ENCODE data around the gene TIMM13. TPM values are rescaled to one million over a fixed set of nuclear protein-coding genes. Genes with fewer than 3 reads are reported as not detected.
A peak's percentile ranks its signal among the peaks of the same experiment; 100 is the strongest.
"Not testable (repeated sequence)": the region's sequence is repeated elsewhere in the genome, so short reads cannot be mapped to it uniquely, and the experiment has no call there.

The TIMM13 gene
- polyA plus RNA-seq, 1 donor from 2014 or later: 69.1 TPM

GRCh38 chr19:2460245-2460644 lies 32.9 kb upstream of the TIMM13 start:
- Mint-ChIP-seq H3K27me3 (no peaks in the 10 kb centered on the region), H3K36me3 (peaks cover 2% of the 10 kb centered on the region), H3K9me3 (no peaks in the 10 kb centered on the region), H3K27ac (peak overlapping the region in 1 of 3 donors; percentile 72), H3K4me3 (peak overlapping the region in 3 of 4 donors; percentile 46 to 83 (median 51)), H3K4me1 (peaks cover 6 to 9% (median 8%) of the 10 kb centered on the region in 3 donors)

- not testable (repeated sequence) for H3K36me3 Mint-ChIP-seq
Observed at GRCh38 chr19:2458776-2459175, 31.4 kb upstream of the TIMM13 start.

GRCh38 chr19:2458054-2458453 lies 30.7 kb upstream of the TIMM13 start:
- Mint-ChIP-seq H3K27ac (peak overlapping the region in 1 of 3 donors; percentile 67), H3K27me3 (no peaks in the 10 kb centered on the region), H3K4me3 (peak overlapping the region in 2 of 4 donors; percentile 41 to 96), H3K9me3 (no peaks in the 10 kb centered on the region), H3K36me3 (peaks cover 2% of the 10 kb centered on the region), H3K4me1 (peaks cover 9 to 14% (median 10%) of the 10 kb centered on the region in 3 donors)

More at GRCh38 chr19:2458776-2459175, 31.4 kb upstream of the TIMM13 start:
- not testable (repeated sequence) for H3K27me3 Mint-ChIP-seq, H3K9me3 Mint-ChIP-seq, H3K27ac Mint-ChIP-seq, H3K4me3 Mint-ChIP-seq
- H3K4me1 Mint-ChIP-seq: peaks cover 9 to 12% (median 10%) of the 10 kb centered on the region in 3 donors

- no peaks in the 10 kb centered on the region for H3K9me3 Mint-ChIP-seq
- H3K27ac Mint-ChIP-seq: peak overlapping the region; percentile 92 to 96 (median 92)
- H3K36me3 Mint-ChIP-seq: peaks cover 2% of the 10 kb centered on the region
- no peaks in the 10 kb centered on the region for H3K27me3 Mint-ChIP-seq
- H3K4me3 Mint-ChIP-seq: peak overlapping the region; percentile 74 to 96 (median 92)
- H3K4me1 Mint-ChIP-seq: peaks cover 9 to 16% (median 10%) of the 10 kb centered on the region in 3 donors
Observed at GRCh38 chr19:2457394-2458037, 30.1 kb upstream of the TIMM13 start.

- H3K4me1 Mint-ChIP-seq: peaks cover 9 to 13% (median 10%) of the 10 kb centered on the region in 3 donors
- no peaks in the 10 kb centered on the region for H3K9me3 Mint-ChIP-seq
- peak overlapping the region; percentile 70 to 94 (median 89) for H3K4me3 Mint-ChIP-seq
- peaks cover 2% of the 10 kb centered on the region for H3K36me3 Mint-ChIP-seq
- peak overlapping the region; percentile 56 to 92 (median 78) for H3K27ac Mint-ChIP-seq
- no peaks in the 10 kb centered on the region for H3K27me3 Mint-ChIP-seq
Observed at GRCh38 chr19:2455851-2456570, 28.6 kb upstream of the TIMM13 start.

- Mint-ChIP-seq H3K9me3 (no peaks in the 10 kb centered on the region), H3K27me3 (no peaks in the 10 kb centered on the region), H3K4me3 (peak overlapping the region; percentile 70 to 94 (median 84)), H3K27ac (peak overlapping the region; percentile 56 to 92 (median 91)), H3K36me3 (peaks cover 2% of the 10 kb centered on the region), H3K4me1 (peaks cover 9 to 13% (median 10%) of the 10 kb centered on the region in 3 donors)
Observed at GRCh38 chr19:2454962-2455850, 27.8 kb upstream of the TIMM13 start.

GRCh38 chr19:2454199-2454961 lies 27.0 kb upstream of the TIMM13 start:
- Mint-ChIP-seq H3K4me3 (peak overlapping the region; percentile 63 to 85 (median 69)), H3K9me3 (no peaks in the 10 kb centered on the region), H3K4me1 (peaks cover 9 to 15% (median 10%) of the 10 kb centered on the region in 3 donors), H3K36me3 (peaks cover 2% of the 10 kb centered on the region), H3K27ac (peak overlapping the region; percentile 29 to 92 (median 91)), H3K27me3 (no peaks in the 10 kb centered on the region)

GRCh38 chr19:2453431-2454025 lies 26.1 kb upstream of the TIMM13 start:
- no peaks in the 10 kb centered on the region for H3K27me3 Mint-ChIP-seq
- H3K4me3 Mint-ChIP-seq: peak overlapping the region in 2 of 4 donors; percentile 45 to 68

GRCh38 chr19:2451741-2452140 lies 24.4 kb upstream of the TIMM13 start:
- Mint-ChIP-seq H3K4me1 (peaks cover under 1 to 10% (median 5%) of the 10 kb centered on the region in 3 donors), H3K27me3 (no peaks in the 10 kb centered on the region), H3K36me3 (no peaks in the 10 kb centered on the region), H3K9me3 (no peaks in the 10 kb centered on the region), H3K27ac (peak overlapping the region in 1 of 3 donors; percentile 55), H3K4me3 (peak overlapping the region in 1 of 4 donors; percentile 55)

More at GRCh38 chr19:2453431-2454025, 26.1 kb upstream of the TIMM13 start:
- Mint-ChIP-seq H3K9me3 (no peaks in the 10 kb centered on the region), H3K4me1 (peaks cover 9 to 15% (median 10%) of the 10 kb centered on the region in 3 donors), H3K36me3 (peaks cover 2% of the 10 kb centered on the region), H3K27ac (peak overlapping the region in 2 of 3 donors; percentile 29 to 39)

- Mint-ChIP-seq H3K4me3 (no peak overlapping the region), H3K9me3 (no peaks in the 10 kb centered on the region), H3K27ac (no peak overlapping the region), H3K4me1 (peaks cover 5 to 15% (median 10%) of the 10 kb centered on the region in 3 donors), H3K36me3 (no peaks in the 10 kb centered on the region), H3K27me3 (no peaks in the 10 kb centered on the region)
Observed at GRCh38 chr19:2451138-2451537, 23.8 kb upstream of the TIMM13 start.

GRCh38 chr19:2449019-2449418 lies 21.6 kb upstream of the TIMM13 start:
- no peaks in the 10 kb centered on the region for H3K27me3 Mint-ChIP-seq
- no peaks in the 10 kb centered on the region for H3K9me3 Mint-ChIP-seq
- peaks cover 5 to 10% (median 5%) of the 10 kb centered on the region in 3 donors for H3K4me1 Mint-ChIP-seq
- no peak overlapping the region for H3K27ac Mint-ChIP-seq
- peak overlapping the region in 1 of 4 donors; percentile 23 for H3K4me3 Mint-ChIP-seq
- peaks cover 2% of the 10 kb centered on the region for H3K36me3 Mint-ChIP-seq

- Mint-ChIP-seq H3K9me3 (no peaks in the 10 kb centered on the region), H3K27me3 (no peaks in the 10 kb centered on the region), H3K36me3 (peaks cover 2% of the 10 kb centered on the region), H3K27ac (peak overlapping the region in 2 of 3 donors; percentile 82 to 87), H3K4me1 (peaks cover 5 to 6% (median 5%) of the 10 kb centered on the region in 3 donors), H3K4me3 (peak overlapping the region in 3 of 4 donors; percentile 67 to 81 (median 73))
Observed at GRCh38 chr19:2446381-2446780, 19.0 kb upstream of the TIMM13 start.

GRCh38 chr19:2444251-2445002 lies 17.0 kb upstream of the TIMM13 start:
- no peaks in the 10 kb centered on the region for H3K9me3 Mint-ChIP-seq
- peaks cover 3% of the 10 kb centered on the region for H3K36me3 Mint-ChIP-seq
- H3K4me3 Mint-ChIP-seq: no peak overlapping the region
- H3K27ac Mint-ChIP-seq: no peak overlapping the region
- peaks cover 4 to 5% (median 5%) of the 10 kb centered on the region in 3 donors for H3K4me1 Mint-ChIP-seq
- no peaks in the 10 kb centered on the region for H3K27me3 Mint-ChIP-seq

Measured in IgD-negative memory B cell (primary cell).